ENCODE measurements around the gene GNS.

DNA sequence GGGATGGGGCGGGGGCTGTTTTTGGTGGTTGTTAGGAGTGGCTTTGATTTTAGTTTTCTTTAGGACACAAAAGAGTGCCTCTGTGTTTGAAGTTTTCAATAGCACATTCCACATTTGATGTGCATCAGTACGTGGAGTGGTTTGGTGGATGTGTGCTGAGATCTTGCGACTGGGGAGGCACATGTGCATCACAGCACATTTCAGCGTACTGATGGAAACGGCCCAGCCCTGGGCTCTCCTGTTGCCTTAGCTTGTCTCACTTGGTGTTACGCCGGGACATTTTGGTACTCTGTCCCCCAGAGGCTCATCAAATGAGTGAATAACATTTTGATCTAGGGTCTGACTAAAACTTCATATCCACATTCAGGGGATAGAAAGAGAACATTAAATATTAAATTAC is 70.5 kb downstream of the GNS start:
- TF ChIP-seq EZH2 (IDR thresholded peaks at IDR 0.05; ENCODE audit: low read length, unreplicated experiment) (no peak), CTCF (conservative IDR thresholded peaks at IDR 0.05; ENCODE audit: low read depth, low read length) (no peak)

Data from PC-3 (cell line).